Thyroid gland (tissue), 4 donors: ENCODE data around the gene ADAMTS14.

ENCODE experiments used
- CTCF ChIP-seq, 6 experiments: fragments of 200-600 bp in 3 of 6; fragments of 450-650 bp in 3 of 6; sonication (generic) in 3 of 6; IDR thresholded peaks; one replicate each; pipeline ENCODE4 v1.5.1; 2016 to 2019; ENCODE audit warnings: antibody characterized with exemption in 6 of 6, mild to moderate bottlenecking in 2 of 6, inconsistent platforms in 1 of 6, moderate library complexity in 1 of 6
- POLR2A ChIP-seq, 2 donors: fragments of 450-650 bp; IDR thresholded peaks; one replicate each; pipeline ENCODE4 v1.6.1; 2017; ENCODE audit warnings: antibody characterized with exemption in 2 of 2, mild to moderate bottlenecking in 2 of 2, moderate library complexity in 1 of 2

GRCh38 chr10:70650718-70651117 is 21.6 kb upstream of the ADAMTS14 start:
- TF ChIP-seq CTCF (IDR thresholded peaks at IDR 0.05) (no peak), POLR2A (IDR thresholded peaks at IDR 0.05) (no peak)
